ENCODE data around the gene ITPRID1.

- no peak for TF ChIP-seq CTCF (IDR thresholded peaks at IDR 0.05 in 2 of 3, conservative IDR thresholded peaks at IDR 0.05 in 1 of 3; ENCODE audit: borderline replicate concordance in 1 of 3, insufficient read depth in 1 of 3, low read depth in 2 of 3, low read length in 2 of 3)
- no peak for TF ChIP-seq POLR2A (IDR thresholded peaks at IDR 0.05; ENCODE audit: borderline replicate concordance, extremely low read depth, insufficient read depth, insufficient read length)
- TF ChIP-seq MAX (IDR thresholded peaks at IDR 0.05) = no peak
- no peak for TF ChIP-seq EZH2 (IDR thresholded peaks at IDR 0.05)
- TF ChIP-seq POLR2AphosphoS5 (IDR thresholded peaks at IDR 0.05; ENCODE audit: low read depth, low read length) = no peak
- TF ChIP-seq TCF7L2 (IDR thresholded peaks at IDR 0.05; ENCODE audit: borderline replicate concordance, extremely low read depth, insufficient read depth, insufficient read length) = no peak
- no peak for TF ChIP-seq ZFX (IDR thresholded peaks at IDR 0.05)
- no peak for TF ChIP-seq CBX3 (IDR thresholded peaks at IDR 0.05; ENCODE audit: low read depth)
- TF ChIP-seq JUND (IDR thresholded peaks at IDR 0.05) = no peak
- TF ChIP-seq SIN3A (IDR thresholded peaks at IDR 0.05; ENCODE audit: low read depth) = no peak
- TF ChIP-seq SP1 (IDR thresholded peaks at IDR 0.05; ENCODE audit: low read depth) = no peak
- no peak for TF ChIP-seq ELF1 (IDR thresholded peaks at IDR 0.05; ENCODE audit: borderline replicate concordance, low read depth)
- TF ChIP-seq CEBPB (IDR thresholded peaks at IDR 0.05; ENCODE audit: low read depth) = no peak
These were observed 26.8 kb upstream of the ITPRID1 start for GRCh38 chr7:31487071-31487470.

All from HCT116 (cell line).